ENCODE data around the gene CASK. TPM values are rescaled to one million over a fixed set of nuclear protein-coding genes. Genes with fewer than 3 reads are reported as not detected.
A peak's percentile ranks its signal among the peaks of the same experiment; 100 is the strongest.

The CASK gene
- total RNA-seq, 1 donor: 55.4 TPM

- Histone ChIP-seq H3K27me3 (ENCODE audit: insufficient read depth, low read length) (peaks cover 5% of the 10 kb centered on the region), H2AFZ (ENCODE audit: low read length) (no peak overlapping the region), H3K36me3 (ENCODE audit: insufficient read depth, low read length) (no peaks in the 10 kb centered on the region), H3K27ac (ENCODE audit: low read depth, low read length) (no peak overlapping the region), H3K9me3 (ENCODE audit: low read depth, low read length) (peaks cover 2% of the 10 kb centered on the region), H3K79me2 (ENCODE audit: insufficient read depth, low read length) (no peaks in the 10 kb centered on the region), H3K4me1 (ENCODE audit: insufficient read depth, low read length) (no peaks in the 10 kb centered on the region), H3K4me2 (ENCODE audit: insufficient read depth, low read length) (no peak overlapping the region), H4K20me1 (ENCODE audit: insufficient read depth, low read length) (no peaks in the 10 kb centered on the region), H3K4me3 (ENCODE audit: insufficient read depth, low read length) (no peak overlapping the region)
- TF ChIP-seq CTCF (IDR thresholded peaks at IDR 0.05; ENCODE audit: extremely low read depth, low read depth, low read length): no peak
- no peak for DNase-seq (ENCODE audit: insufficient read length, low spot score, missing footprints)
These were observed 127.3 kb downstream of the CASK start for GRCh38 chrX:41796046-41796445.

- H2AFZ ChIP-seq (ENCODE audit: low read length): no peak overlapping the region
- no peak overlapping the region for H3K4me2 ChIP-seq (ENCODE audit: insufficient read depth, low read length)
- H3K79me2 ChIP-seq (ENCODE audit: insufficient read depth, low read length): no peaks in the 10 kb centered on the region
- H3K27me3 ChIP-seq (ENCODE audit: insufficient read depth, low read length): no peaks in the 10 kb centered on the region
- peak; percentile 72 for DNase-seq (ENCODE audit: insufficient read length, low spot score, missing footprints)
- H3K4me3 ChIP-seq (ENCODE audit: insufficient read depth, low read length): no peak overlapping the region
- peaks cover 2% of the 10 kb centered on the region for H4K20me1 ChIP-seq (ENCODE audit: insufficient read depth, low read length)
- no peak for TF ChIP-seq CTCF (IDR thresholded peaks at IDR 0.05; ENCODE audit: extremely low read depth, low read depth, low read length)
- H3K4me1 ChIP-seq (ENCODE audit: insufficient read depth, low read length): no peaks in the 10 kb centered on the region
- H3K27ac ChIP-seq (ENCODE audit: low read depth, low read length): no peak overlapping the region
- H3K36me3 ChIP-seq (ENCODE audit: insufficient read depth, low read length): no peaks in the 10 kb centered on the region
- H3K9me3 ChIP-seq (ENCODE audit: low read depth, low read length): no peaks in the 10 kb centered on the region
These were observed 134.0 kb downstream of the CASK start for GRCh38 chrX:41789374-41789773.

GRCh38 chrX:41785685-41786084 is 137.7 kb downstream of the CASK start:
- no peaks in the 10 kb centered on the region for H3K27me3 ChIP-seq (ENCODE audit: insufficient read depth, low read length)
- H3K4me3 ChIP-seq (ENCODE audit: insufficient read depth, low read length): no peak overlapping the region
- no peaks in the 10 kb centered on the region for H3K36me3 ChIP-seq (ENCODE audit: insufficient read depth, low read length)
- peaks cover 2% of the 10 kb centered on the region for H4K20me1 ChIP-seq (ENCODE audit: insufficient read depth, low read length)
- peak; percentile 10 for DNase-seq (ENCODE audit: insufficient read length, low spot score, missing footprints)
- H2AFZ ChIP-seq (ENCODE audit: low read length): no peak overlapping the region
- no peak for TF ChIP-seq CTCF (IDR thresholded peaks at IDR 0.05; ENCODE audit: extremely low read depth, low read depth, low read length)
- H3K27ac ChIP-seq (ENCODE audit: low read depth, low read length): no peak overlapping the region
- H3K79me2 ChIP-seq (ENCODE audit: insufficient read depth, low read length): no peaks in the 10 kb centered on the region
- no peak overlapping the region for H3K4me2 ChIP-seq (ENCODE audit: insufficient read depth, low read length)
- no peaks in the 10 kb centered on the region for H3K4me1 ChIP-seq (ENCODE audit: insufficient read depth, low read length)
- H3K9me3 ChIP-seq (ENCODE audit: low read depth, low read length): no peaks in the 10 kb centered on the region

GRCh38 chrX:41781500-41781899 is 141.9 kb downstream of the CASK start:
- peak; percentile 76 for TF ChIP-seq CTCF (IDR thresholded peaks at IDR 0.05; ENCODE audit: extremely low read depth, low read depth, low read length)
- no peak for DNase-seq (ENCODE audit: insufficient read length, low spot score, missing footprints)
- H3K79me2 ChIP-seq (ENCODE audit: insufficient read depth, low read length): no peaks in the 10 kb centered on the region
- H3K27ac ChIP-seq (ENCODE audit: low read depth, low read length): no peak overlapping the region
- no peaks in the 10 kb centered on the region for H3K36me3 ChIP-seq (ENCODE audit: insufficient read depth, low read length)
- H4K20me1 ChIP-seq (ENCODE audit: insufficient read depth, low read length): no peaks in the 10 kb centered on the region
- H3K9me3 ChIP-seq (ENCODE audit: low read depth, low read length): no peaks in the 10 kb centered on the region
- H3K4me1 ChIP-seq (ENCODE audit: insufficient read depth, low read length): peaks cover 11% of the 10 kb centered on the region
- no peaks in the 10 kb centered on the region for H3K27me3 ChIP-seq (ENCODE audit: insufficient read depth, low read length)
- H3K4me2 ChIP-seq (ENCODE audit: insufficient read depth, low read length): no peak overlapping the region
- no peak overlapping the region for H2AFZ ChIP-seq (ENCODE audit: low read length)
- no peak overlapping the region for H3K4me3 ChIP-seq (ENCODE audit: insufficient read depth, low read length)

Measured in osteoblast (primary cell).